ENCODE measurements around the gene CEP112. TPM values are rescaled to one million over a fixed set of nuclear protein-coding genes. Genes with fewer than 3 reads are reported as not detected.

CEP112 gene
- total and polyA plus RNA-seq, 10 of the 15 experiments (the other 5 are each of a cell fraction or from before 2014, with no cell fraction given), result 0.11 to 3.8 (median 0.32) TPM; not detected in 1

GRCh38 chr17:65780111-65780510 lies 411.8 kb downstream of the CEP112 start:
- no TSS peak for BruUV-seq (replicated peaks)
- no peaks in the 10 kb centered on the region for H3K9me3 ChIP-seq (replicated peaks; ENCODE audit: control insufficient read depth, insufficient read depth, low read length)
- H3K4me3 ChIP-seq, result no peak overlapping the region
- no peaks in the 10 kb centered on the region for H3K4me1 ChIP-seq (ENCODE audit: control insufficient read depth, insufficient read depth, low read length)
- ChIA-PET RAD21 (ENCODE audit: unreplicated experiment) (interaction anchor here (0.9 kb wide), 1 partner anchor 8 kb away, joined by 3 read pairs; no protein-coding TSS in a partner anchor), SMC1A (ENCODE audit: uncharacterized antibody, unreplicated experiment) (interaction anchor here (0.9 to 3.2 kb wide), 8 partner anchors 8 to 69 kb away, joined by 3 to 23 read pairs (median 3); no protein-coding TSS in a partner anchor), CTCF (interaction anchor here (1.0 to 1.3 kb wide), 3 partner anchors 10 to 485 kb away, joined by 3 to 6 read pairs (median 3); no protein-coding TSS in a partner anchor), POLR2A (no interaction called here)
- TF ChIP-seq MLLT1 (IDR thresholded peaks at IDR 0.05) (no peak), KDM1A (IDR thresholded peaks at IDR 0.05; ENCODE audit: borderline replicate concordance) (no peak), RELA (IDR thresholded peaks at IDR 0.05; ENCODE audit: borderline replicate concordance, partially characterized antibody) (no peak), E2F4 (IDR thresholded peaks at IDR 0.05; ENCODE audit: low read depth, low read length) (no peak), ZNF384 (IDR thresholded peaks at IDR 0.05; ENCODE audit: borderline replicate concordance, low read depth, low read length) (no peak), BCL11A (IDR thresholded peaks at IDR 0.05; ENCODE audit: low read depth, low read length) (no peak), JUND (IDR thresholded peaks at IDR 0.05; ENCODE audit: low read depth, low read length) (no peak), RFX5 (IDR thresholded peaks at IDR 0.05; ENCODE audit: low read depth, low read length) (no peak), ZNF24 (IDR thresholded peaks at IDR 0.05) (no peak), NR2F1 (conservative IDR thresholded peaks at IDR 0.05) (no peak), SP1 (IDR thresholded peaks at IDR 0.05; ENCODE audit: low read depth, low read length) (no peak), MTA3 (IDR thresholded peaks at IDR 0.05; ENCODE audit: borderline replicate concordance, low read length) (no peak), CBX5 (IDR thresholded peaks at IDR 0.05; ENCODE audit: low read depth) (no peak), NR2C1 (IDR thresholded peaks at IDR 0.05) (no peak), BRCA1 (IDR thresholded peaks at IDR 0.05; ENCODE audit: low read depth, low read length) (no peak), STAT1 (conservative IDR thresholded peaks at IDR 0.05) (no peak)
- H3K9ac ChIP-seq (ENCODE audit: control insufficient read depth, insufficient read depth, low read length), result no peak overlapping the region
- intact Hi-C loops (cut with micrococcal nuclease; ENCODE audit: unreplicated experiment) (no loop called here), in situ Hi-C loops (cut with MboI) (no loop called here)
- H3K4me2 ChIP-seq (ENCODE audit: control insufficient read depth, insufficient read depth), result no peak overlapping the region
- H4K20me1 ChIP-seq (ENCODE audit: control insufficient read depth, insufficient read depth), result no peaks in the 10 kb centered on the region
- 91% methylated on average over 1 of the region's 1 CpG for WGBS (ENCODE audit: insufficient coverage, insufficient replicate concordance, low lambda C conversion rate, missing lambda C conversion rate)
- ATAC-seq (no peak), DNase-seq (ENCODE audit: low read depth, low spot score) (no peak), FAIRE-seq (no peak)
- H3K79me2 ChIP-seq (ENCODE audit: control insufficient read depth, insufficient read depth, low read length), result no peaks in the 10 kb centered on the region
- H3K27ac ChIP-seq (ENCODE audit: control insufficient read depth, insufficient read depth), result no peak overlapping the region
- no peaks in the 10 kb centered on the region for H3K27me3 ChIP-seq (replicated peaks in 1 of 2; ENCODE audit: control insufficient read depth in 2 of 2, insufficient read depth in 2 of 2, low read length in 1 of 2)
- no peaks in the 10 kb centered on the region for H3K36me3 ChIP-seq (ENCODE audit: control insufficient read depth in 2 of 2, insufficient read depth in 2 of 2, low read length in 1 of 2)
- H2AFZ ChIP-seq (ENCODE audit: control insufficient read depth, low read depth, low read length), result no peak overlapping the region

Data from GM12878 (cell line).